ENCODE results near the gene PKD2L1. TPM values are rescaled to one million over a fixed set of nuclear protein-coding genes. Genes with fewer than 3 reads are reported as not detected.

PKD2L1 gene
- total and polyA plus RNA-seq, 10 of the 15 experiments (the other 5 are each of a cell fraction or from before 2014, with no cell fraction given), result 0.05 to 0.17 (median 0.08) TPM; not detected in 6

- DNase-seq (ENCODE audit: low read depth, low spot score), result no peak
- Histone ChIP-seq H3K27ac (ENCODE audit: control insufficient read depth, insufficient read depth) (no peak overlapping the region), H3K9ac (ENCODE audit: control insufficient read depth, insufficient read depth, low read length) (no peak overlapping the region), H3K4me3 (no peak overlapping the region), H3K4me2 (ENCODE audit: control insufficient read depth, insufficient read depth) (no peak overlapping the region), H3K79me2 (ENCODE audit: control insufficient read depth, insufficient read depth, low read length) (0 out of 2 replicates have a peak, but pooled peaks cover 1% of the 10 kb centered on the region), H3K9me3 (replicated peaks; ENCODE audit: control insufficient read depth, insufficient read depth, low read length) (no peaks in the 10 kb centered on the region), H2AFZ (ENCODE audit: control insufficient read depth, low read depth, low read length) (no peak overlapping the region), H3K27me3 (replicated peaks in 1 of 2; ENCODE audit: control insufficient read depth in 2 of 2, insufficient read depth in 2 of 2, low read length in 1 of 2) (no peaks in the 10 kb centered on the region), H3K36me3 (ENCODE audit: control insufficient read depth in 2 of 2, insufficient read depth in 2 of 2, low read length in 1 of 2) (peaks cover 7 to 29% of the 10 kb centered on the region in 2 experiments), H3K4me1 (ENCODE audit: control insufficient read depth, insufficient read depth, low read length) (no peaks in the 10 kb centered on the region), H4K20me1 (ENCODE audit: control insufficient read depth, insufficient read depth) (no peaks in the 10 kb centered on the region)
- no TSS peak for BruUV-seq (replicated peaks)
- intact Hi-C loops (cut with micrococcal nuclease; ENCODE audit: unreplicated experiment) (no loop called here), in situ Hi-C loops (cut with MboI) (no loop called here)
- POLR2A ChIA-PET, result interaction anchor here (0.7 kb wide), 1 partner anchor 12 kb away, joined by 3 read pairs; no protein-coding TSS in a partner anchor
- RAD21 ChIA-PET (ENCODE audit: unreplicated experiment), result no interaction called here
- no peak for ATAC-seq
- CTCF ChIA-PET, result interaction anchor here (1.0 to 1.7 kb wide), 2 partner anchors 13 to 74 kb away, joined by 3 read pairs; no protein-coding TSS in a partner anchor
- FAIRE-seq, result no peak
- SMC1A ChIA-PET (ENCODE audit: uncharacterized antibody, unreplicated experiment), result interaction anchor here (0.7 to 1.5 kb wide), 5 partner anchors 8 to 16 kb away, joined by 3 to 5 read pairs (median 4); no protein-coding TSS in a partner anchor
- 100% methylated on average over 2 of the region's 2 CpGs for WGBS (ENCODE audit: insufficient coverage, insufficient replicate concordance, low lambda C conversion rate, missing lambda C conversion rate)
- TF ChIP-seq E4F1 (IDR thresholded peaks at IDR 0.05; ENCODE audit: borderline replicate concordance, partially characterized antibody), result no peak
- no peak for TF ChIP-seq YY1 (IDR thresholded peaks at IDR 0.05; ENCODE audit: low read depth, low read length)
- no peak for TF ChIP-seq ZNF622 (IDR thresholded peaks at IDR 0.05)
- TF ChIP-seq RAD51 (IDR thresholded peaks at IDR 0.05), result no peak
- no peak for TF ChIP-seq ZNF384 (IDR thresholded peaks at IDR 0.05; ENCODE audit: borderline replicate concordance, low read depth, low read length)
- no peak for TF ChIP-seq CBX5 (IDR thresholded peaks at IDR 0.05; ENCODE audit: low read depth)
- TF ChIP-seq RELA (IDR thresholded peaks at IDR 0.05; ENCODE audit: borderline replicate concordance, partially characterized antibody), result no peak
- no peak for TF ChIP-seq SKIL (IDR thresholded peaks at IDR 0.05; ENCODE audit: low read depth, poor library complexity, severe bottlenecking)
- no peak for TF ChIP-seq GABPA (IDR thresholded peaks at IDR 0.05; ENCODE audit: low read depth)
- no peak for TF ChIP-seq MEF2A (IDR thresholded peaks at IDR 0.05; ENCODE audit: insufficient read depth, low read depth, low read length)
- TF ChIP-seq MTA3 (IDR thresholded peaks at IDR 0.05; ENCODE audit: borderline replicate concordance, low read length), result no peak
- TF ChIP-seq KDM1A (IDR thresholded peaks at IDR 0.05; ENCODE audit: borderline replicate concordance), result no peak
- no peak for TF ChIP-seq PRDM15 (CRISPR knock-in tag; IDR thresholded peaks at IDR 0.05)
- no peak for TF ChIP-seq WRNIP1 (IDR thresholded peaks at IDR 0.05; ENCODE audit: borderline replicate concordance, low read depth, low read length)
- TF ChIP-seq HDAC2 (IDR thresholded peaks at IDR 0.05), result no peak
- TF ChIP-seq ATF3 (IDR thresholded peaks at IDR 0.05; ENCODE audit: borderline replicate concordance, extremely low read depth, low read depth, low read length), result no peak
Observed at GRCh38 chr10:100359030-100359432, 29.0 kb upstream of the PKD2L1 start.
